Adrenal gland (tissue), 12 donors: ENCODE data around the gene RNF223. TPM values are rescaled to one million over a fixed set of nuclear protein-coding genes. Genes with fewer than 3 reads are reported as not detected.

Experiments
- DNase-seq, 7 donors: peaks; one replicate each; pipeline ENCODE4 v3.0.0-alpha.2; 2019 to 2020
- H3K27ac ChIP-seq, 5 donors: fragments of 200-600 bp; sonication (generic) in 4 of 5; 1 replicate in 3 of 5; 2 replicates in 2 of 5; pipeline versions ENCODE4 v1.5.1 to v1.8.0; 2016 to 2020; ENCODE audit warnings: mild to moderate bottlenecking in 1 of 5
- H3K27me3 ChIP-seq: fragments of 200-600 bp; 2 replicates; pipeline ENCODE4 v1.8.0; 2021
- H3K36me3 ChIP-seq, 2 donors: fragments of 200-600 bp; replicated peaks in 1 of 2; 1 replicate in 1 of 2; 2 replicates in 1 of 2; pipeline versions ENCODE4 v1.5.1 to v1.8.0; 2018 to 2022
- H3K4me1 ChIP-seq, 2 donors: fragments of 200-600 bp; replicated peaks in 1 of 2; 1 replicate in 1 of 2; 2 replicates in 1 of 2; pipeline versions ENCODE4 v1.5.1 to v1.8.0; 2018 to 2021
- H3K4me3 ChIP-seq, 4 donors: fragments of 200-600 bp; sonication (generic) in 3 of 4; one replicate each; pipeline ENCODE4 v1.5.1; 2016 to 2018
- H3K9me3 ChIP-seq, 3 donors: fragments of 200-600 bp; sonication (generic) in 1 of 3; replicated peaks in 1 of 3; 1 replicate in 2 of 3; 2 replicates in 1 of 3; pipeline versions ENCODE4 v1.5.1 to v1.8.0; 2016 to 2021
- CTCF ChIP-seq, 6 experiments: fragments of 450-650 bp in 4 of 6; fragments of 200-600 bp in 2 of 6; sonication (generic) in 1 of 6; IDR thresholded peaks; 1 replicate in 5 of 6; 2 replicates in 1 of 6; pipeline versions ENCODE4 v1.5.1 to v1.8.0; 2016 to 2021; ENCODE audit warnings: antibody characterized with exemption in 6 of 6, mild to moderate bottlenecking in 2 of 6, moderate library complexity in 1 of 6
- POLR2A ChIP-seq, 2 donors: fragments of 450-650 bp; IDR thresholded peaks; one replicate each; pipeline ENCODE4 v1.6.1; 2017; ENCODE audit warnings: antibody characterized with exemption in 2 of 2, mild to moderate bottlenecking in 2 of 2, moderate library complexity in 1 of 2
- WGBS, 4 donors: extraction: QIAGEN DNeasy Blood & Tissue Kit in 2 of 4; methylation state at CpG; one replicate each; pipeline versions ENCODE4 v1.1.5 to v1.1.7; 2013 to 2017; 5-methylcytosine and 5-hydroxymethylcytosine counted together
- intact Hi-C, 2 donors: fragments of 100-400 bp; cut with DNase I; formaldehyde crosslinking; loops; one replicate each; pipeline versions ENCODE4 v1.14.1 to v1.15.0; 2022 to 2023
- polyA plus RNA-seq, 3 donors: library from polyadenylated mRNA; stranded (reverse); fragments of 200-250 nt in 2 of 3; fragments of 350-450 nt in 1 of 3; fragmentation: Illumina TruSeq in 1 of 3; extraction: RNeasy Lipid Tissue Mini Kit (QIAGEN cat#74804) in 1 of 3; gene quantifications; one replicate each; pipeline ENCODE4 v1.2.3, GENCODE V29; 2013 to 2014
- total RNA-seq, 9 donors: library from RNA; depleted of rRNA in 4 of 9; stranded (reverse); fragments of >200 nt in 4 of 9; fragments of 120-200 nt in 1 of 9; fragmentation: NEBNext Ultra II Directional in 1 of 9; extraction: Animal tissue kit (Norgen Biotek cat#: 25700) in 1 of 9; gene quantifications; one replicate each; pipeline versions ENCODE4 v1.1.0 to v1.2.4, GENCODE V29; 2013 to 2023
- donor health status: healthy with polysubstance abuse.
- donor health status: Bipolar disorder and iron deficiency.
- donor health status: DM: yes; HTN: yes; CAD: no.
- donor health status: DM: no; HTN: no; CAD: no.
- donor health status: DM: no; HTN: no; CAD: no.
- donor health status: DM: yes; HTN: yes; CAD: no.

RNF223 gene
- total and polyA plus RNA-seq, 12 donors: 0.03 TPM; not detected in 11

- peaks cover 13% of the 10 kb centered on the region for H3K27me3 ChIP-seq
- H3K9me3 ChIP-seq: no peaks in the 10 kb centered on the region
- 54 to 84% (median 62%) methylated on average over 15 to 31 of the region's 31 CpGs for WGBS, 4 donors
- H3K4me3 ChIP-seq: no peak overlapping the region
- no peak for DNase-seq
- H3K27ac ChIP-seq: no peak overlapping the region
- no peaks in the 10 kb centered on the region for H3K36me3 ChIP-seq
- TF ChIP-seq POLR2A (IDR thresholded peaks at IDR 0.05): no peak
- no peak for TF ChIP-seq CTCF (IDR thresholded peaks at IDR 0.05)
- H3K4me1 ChIP-seq: peaks cover 12% of the 10 kb centered on the region in 2 donors
- intact Hi-C loops: no loop called here
Measured at GRCh38 chr1:1024771-1025699, 49.1 kb downstream of the RNF223 start.

GRCh38 chr1:1024149-1024770 lies 49.8 kb downstream of the RNF223 start:
- TF ChIP-seq CTCF (IDR thresholded peaks at IDR 0.05) (no peak), POLR2A (IDR thresholded peaks at IDR 0.05) (no peak)

GRCh38 chr1:1023700-1024099 lies 50.4 kb downstream of the RNF223 start:
- H3K36me3 ChIP-seq: no peaks in the 10 kb centered on the region
- peaks cover 12 to 16% of the 10 kb centered on the region in 2 donors for H3K4me1 ChIP-seq
- intact Hi-C loops: no loop called here
- no peak for DNase-seq
- peaks cover 13% of the 10 kb centered on the region for H3K27me3 ChIP-seq
- no peak overlapping the region for H3K4me3 ChIP-seq
- no peaks in the 10 kb centered on the region for H3K9me3 ChIP-seq
- WGBS, 4 donors: 60 to 76% (median 72%) methylated on average over 4 to 13 of the region's 13 CpGs
- H3K27ac ChIP-seq: no peak overlapping the region
- TF ChIP-seq POLR2A (IDR thresholded peaks at IDR 0.05): no peak
- TF ChIP-seq CTCF (IDR thresholded peaks at IDR 0.05): no peak

More at GRCh38 chr1:1024149-1024770, 49.8 kb downstream of the RNF223 start:
- Histone ChIP-seq H3K27me3 (peaks cover 13% of the 10 kb centered on the region), H3K27ac (no peak overlapping the region), H3K4me1 (peaks cover 12% of the 10 kb centered on the region in 2 donors), H3K36me3 (no peaks in the 10 kb centered on the region), H3K9me3 (no peaks in the 10 kb centered on the region), H3K4me3 (no peak overlapping the region)
- intact Hi-C loops: no loop called here
- no peak for DNase-seq
- 79 to 90% (median 88%) methylated on average over 7 to 9 of the region's 9 CpGs for WGBS, 4 donors

GRCh38 chr1:1022302-1023009 lies 51.6 kb downstream of the RNF223 start:
- H3K4me3 ChIP-seq: no peak overlapping the region
- no peaks in the 10 kb centered on the region for H3K36me3 ChIP-seq
- intact Hi-C loops: no loop called here
- H3K4me1 ChIP-seq: peaks cover 12 to 16% of the 10 kb centered on the region in 2 donors
- DNase-seq: no peak
- 71 to 90% (median 85%) methylated on average over 6 to 27 of the region's 27 CpGs for WGBS, 4 donors
- no peaks in the 10 kb centered on the region for H3K9me3 ChIP-seq
- H3K27ac ChIP-seq: no peak overlapping the region
- no peak for TF ChIP-seq CTCF (IDR thresholded peaks at IDR 0.05)
- no peak for TF ChIP-seq POLR2A (IDR thresholded peaks at IDR 0.05)
- H3K27me3 ChIP-seq: peaks cover 13% of the 10 kb centered on the region
